Astrocyte of the cerebellum (primary cell): ENCODE measurements around the gene ANAPC15.

Experiments
- DNase-seq: peaks from one replicate; pipeline ENCODE4 v3.0.0-alpha.2; 2011; ENCODE audit warnings: low read depth
- H3K4me3 ChIP-seq: 2 replicates; pipeline ENCODE4 v1.5.1; 2011; ENCODE audit warnings: mild to moderate bottlenecking, low read depth, low read length, moderate library complexity
- CTCF ChIP-seq: IDR thresholded peaks from 2 replicates; pipeline ENCODE4 v1.5.1; 2012; ENCODE audit warnings: low read length, low read depth, moderate library complexity, mild to moderate bottlenecking; ENCODE audit errors: missing control alignments
- in situ Hi-C: cut with HindIII; loops from 2 replicates; pipeline ENCODE4 v1.10.0; 2017; ENCODE audit warnings: low sequenced_read_pairs

Gene ANAPC15

GRCh38 chr11:72083414-72083813, 29.1 kb downstream of the ANAPC15 start:
- TF ChIP-seq CTCF: no peak
- H3K4me3 ChIP-seq: no peak overlapping the region
- DNase-seq: no peak
- in situ Hi-C loops: no loop called here

- TF ChIP-seq CTCF: no peak
- no peak overlapping the region for H3K4me3 ChIP-seq
- no peak for DNase-seq
- in situ Hi-C loops: no loop called here
These were observed 30.6 kb downstream of the ANAPC15 start for GRCh38 chr11:72081821-72082453.

GRCh38 chr11:72081184-72081644, 31.3 kb downstream of the ANAPC15 start:
- no peak for DNase-seq
- TF ChIP-seq CTCF: no peak
- peak overlapping the region; percentile 74 for H3K4me3 ChIP-seq
- in situ Hi-C loops: no loop called here

GRCh38 chr11:72080326-72081183, 31.9 kb downstream of the ANAPC15 start, which contains the start of the genes LRRC51 and NUMA1:
Gene LRRC51, plus strand, starts transcription at chr11:72080850. Its CDS starts 8,234 bp downstream, at chr11:72089084.
Gene NUMA1, minus strand, starts transcription at chr11:72080542. Its CDS starts 44,599 bp downstream, at chr11:72035943.
- in situ Hi-C loops: no loop called here
- peak; percentile 100 for DNase-seq
- peak within 1 kb of the TSS; percentile 74 for H3K4me3 ChIP-seq
- TF ChIP-seq CTCF: no peak

GRCh38 chr11:72079819-72080325, 32.6 kb downstream of the ANAPC15 start:
- peak overlapping the region; percentile 74 for H3K4me3 ChIP-seq
- DNase-seq: no peak
- TF ChIP-seq CTCF: no peak
- in situ Hi-C loops: no loop called here

GRCh38 chr11:72078477-72078876, 34.0 kb downstream of the ANAPC15 start:
- in situ Hi-C loops: no loop called here
- no peak for DNase-seq
- TF ChIP-seq CTCF: no peak
- peak overlapping the region; percentile 74 for H3K4me3 ChIP-seq
